GM19193 (cell line): Measurements from ENCODE around the gene TRPM1.

ENCODE experiments used
- POLR2A ChIP-seq: IDR thresholded peaks from 4 replicates; pipeline ENCODE4 v1.6.1; 2011; ENCODE audit not compliant: insufficient read depth, insufficient read length; ENCODE audit errors: extremely low read depth

Gene TRPM1

DNA sequence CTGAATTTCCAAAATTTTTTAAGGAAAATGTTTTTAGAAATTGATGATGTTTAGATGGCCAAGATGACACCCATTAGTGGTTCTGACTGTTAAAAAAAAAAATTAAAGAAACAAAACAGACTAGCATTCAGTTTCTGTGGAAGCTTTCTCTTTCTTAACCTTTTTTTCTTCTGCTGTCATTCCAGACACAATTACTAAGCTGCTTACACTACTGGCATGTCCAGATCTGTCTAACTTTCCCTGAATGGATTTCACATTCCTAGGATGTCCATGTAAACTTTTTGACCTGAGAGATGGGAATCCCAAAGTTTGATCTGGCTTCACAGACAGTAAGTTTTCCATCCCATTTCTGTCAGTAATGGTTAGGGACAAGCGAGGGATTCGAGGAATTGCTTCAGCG, 99.8 kb downstream of the TRPM1 start:
- no peak for TF ChIP-seq POLR2A

DNA sequence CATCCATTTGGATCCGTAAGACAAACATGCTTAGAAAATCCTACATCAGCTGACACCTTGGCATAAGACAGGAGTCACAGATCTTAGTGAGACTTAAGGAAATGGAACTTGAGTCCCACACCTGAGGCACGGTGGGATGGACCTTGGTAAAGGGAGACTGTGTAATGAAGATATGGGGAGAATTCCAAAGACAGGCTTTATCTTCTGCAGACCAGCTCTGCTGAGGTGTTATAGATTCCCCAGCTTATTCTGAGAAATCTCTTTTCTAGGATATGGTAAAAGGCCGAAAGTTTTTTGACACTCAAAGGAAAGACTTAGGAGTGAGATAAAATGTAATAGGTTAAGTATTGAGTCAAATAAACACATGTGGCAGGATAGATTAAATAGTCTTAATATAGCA, 101.8 kb downstream of the TRPM1 start:
- TF ChIP-seq POLR2A = no peak

GRCh38 chr15:30997270-30997669, 104.3 kb downstream of the TRPM1 start:
- no peak for TF ChIP-seq POLR2A

DNA sequence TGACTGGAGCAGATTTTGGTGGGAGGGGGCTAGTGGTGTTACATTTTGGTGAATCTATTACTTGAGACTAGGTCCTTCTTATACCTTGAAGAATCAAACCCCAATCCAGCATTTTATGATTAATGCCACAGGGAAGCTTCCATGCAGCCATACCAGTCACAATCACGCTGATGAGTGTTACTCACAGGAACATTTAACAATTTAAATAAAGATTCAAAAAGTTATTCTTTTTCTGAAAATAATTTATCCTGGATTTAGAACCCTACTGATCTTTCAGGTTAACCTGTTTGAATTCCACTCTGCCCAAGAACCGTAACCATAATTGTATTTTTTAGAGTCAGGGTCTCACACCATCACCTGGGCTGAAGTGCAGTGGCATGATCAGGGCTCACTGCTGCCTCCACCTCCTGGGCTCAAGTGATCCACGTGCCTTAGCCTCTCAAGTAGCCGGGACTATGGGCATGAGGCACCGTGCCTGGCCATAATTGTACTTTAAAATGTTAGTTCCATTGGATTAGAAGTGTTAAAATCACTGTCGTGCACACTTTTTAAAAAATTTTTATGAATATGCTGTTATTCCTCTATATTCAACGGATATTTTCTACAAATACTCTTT, 109.2 kb downstream of the TRPM1 start:
- no peak for TF ChIP-seq POLR2A

- peak; percentile 96 for TF ChIP-seq POLR2A
Observed at GRCh38 chr15:30991255-30992235, 110.0 kb downstream of the TRPM1 start, which contains the start of gene MTMR10. Gene MTMR10, minus strand, starts transcription at chr15:30991628. Its CDS starts 122 bp downstream, at chr15:30991506.

DNA sequence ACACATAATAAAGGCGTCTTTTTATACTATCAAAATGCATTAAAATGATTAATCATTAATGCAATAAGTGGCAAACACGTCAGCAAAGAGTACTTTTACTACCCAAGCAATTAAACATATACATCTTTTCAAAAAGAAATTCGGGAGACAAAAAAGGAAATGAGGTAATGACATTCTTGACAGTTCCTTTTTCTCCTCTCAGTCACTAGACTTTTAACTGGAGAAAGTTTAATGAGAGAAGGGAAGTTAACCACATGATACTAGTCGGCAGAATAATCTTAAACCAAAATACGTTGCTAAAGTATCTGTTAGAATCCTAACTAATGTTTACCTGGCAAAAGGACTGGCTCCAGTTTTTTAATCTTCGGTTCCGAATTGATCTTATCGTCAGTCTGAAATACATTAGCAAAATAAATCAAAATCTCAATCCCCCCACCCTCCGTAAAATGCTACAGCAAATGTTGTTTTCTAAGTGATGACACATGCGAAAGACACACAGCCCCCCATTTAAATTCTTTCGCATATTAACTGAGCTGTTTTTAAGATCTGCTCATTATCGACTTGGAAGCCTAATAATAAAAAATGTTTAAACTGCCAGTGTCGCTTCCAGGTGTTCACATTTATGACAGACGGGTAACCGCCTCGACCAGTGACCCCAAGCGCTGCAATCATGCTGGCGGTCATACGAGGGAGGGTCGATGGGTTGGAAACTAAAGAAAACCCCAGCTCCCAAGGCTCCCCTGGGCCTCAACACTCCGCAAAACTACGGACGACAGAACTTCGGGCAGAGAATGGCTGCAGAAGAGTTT, 110.9 kb downstream of the TRPM1 start:
- no peak for TF ChIP-seq POLR2A

DNA sequence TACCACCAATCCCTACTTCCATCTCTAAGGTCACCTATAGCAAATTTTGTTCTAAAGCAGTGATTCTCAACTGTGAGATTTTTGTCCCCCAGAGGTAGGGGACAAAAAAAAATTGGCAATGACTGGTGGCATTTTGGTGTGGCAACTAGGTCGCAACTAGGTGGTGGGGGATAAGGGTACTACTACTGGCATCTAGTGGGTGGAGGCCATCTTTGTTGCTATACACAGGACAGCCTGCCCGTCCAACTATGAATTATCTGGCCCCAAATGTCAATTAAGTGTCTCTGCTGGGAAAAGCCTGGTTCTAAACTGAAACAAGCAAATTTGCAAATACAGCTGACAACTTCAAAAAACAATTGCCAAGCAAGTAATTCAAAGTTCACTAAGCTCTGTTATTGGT, 111.5 kb downstream of the TRPM1 start:
- TF ChIP-seq POLR2A = no peak

DNA sequence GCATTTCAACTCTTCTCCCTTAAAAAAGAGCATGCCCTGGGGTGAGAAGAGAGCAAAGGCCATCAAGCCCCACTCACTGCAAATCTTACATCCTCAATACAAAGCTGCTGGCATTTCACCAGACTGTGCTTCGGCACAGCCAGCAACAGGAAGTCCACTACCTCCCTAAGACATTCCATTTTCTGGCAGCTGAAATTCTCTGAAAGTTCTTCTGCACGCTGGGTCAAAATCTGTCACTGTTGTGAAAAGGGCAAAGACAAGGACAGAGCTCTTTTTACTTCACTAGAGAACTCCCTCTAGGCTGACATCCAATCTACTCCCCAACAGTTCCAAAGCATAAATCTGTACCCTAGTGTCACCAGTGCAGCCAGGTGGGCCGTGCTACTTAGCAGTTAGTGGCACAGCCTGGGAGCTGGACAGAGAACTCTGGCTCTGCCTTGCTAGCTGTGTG, 116.4 kb downstream of the TRPM1 start:
- no peak for TF ChIP-seq POLR2A

GRCh38 chr15:30984542-30984941, 117.0 kb downstream of the TRPM1 start:
- TF ChIP-seq POLR2A = no peak

GRCh38 chr15:30984118-30984517, 117.4 kb downstream of the TRPM1 start:
- TF ChIP-seq POLR2A = no peak

DNA sequence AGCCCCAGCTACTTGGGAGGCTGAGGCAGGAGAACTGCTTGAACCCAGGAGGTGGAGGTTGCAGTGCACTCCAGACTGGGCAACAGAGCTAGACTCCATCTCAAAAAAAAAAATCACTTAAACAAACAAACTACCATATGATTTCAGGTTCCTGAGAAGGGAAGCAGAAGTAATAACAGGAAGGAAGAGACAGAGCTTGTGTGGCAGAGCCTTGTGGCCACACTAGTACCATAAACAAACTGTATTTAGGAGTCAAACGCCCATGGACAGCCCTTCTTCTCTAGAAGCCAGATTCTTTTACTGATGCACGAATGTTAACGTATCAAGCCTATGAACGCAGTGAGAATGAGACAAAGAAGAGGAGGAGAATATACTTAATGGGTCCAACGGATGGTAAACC, 122.1 kb downstream of the TRPM1 start:
- no peak for TF ChIP-seq POLR2A

GRCh38 chr15:30978328-30978727, 123.2 kb downstream of the TRPM1 start:
- no peak for TF ChIP-seq POLR2A

GRCh38 chr15:30974112-30974511, 127.4 kb downstream of the TRPM1 start:
- TF ChIP-seq POLR2A = no peak

- TF ChIP-seq POLR2A = no peak
Observed at GRCh38 chr15:30973379-30973778, 128.1 kb downstream of the TRPM1 start.

- TF ChIP-seq POLR2A = no peak
Observed at GRCh38 chr15:30969724-30970123, 131.8 kb downstream of the TRPM1 start.
